K562 treated with DMSO at 1 percent for 24 hours (cell line): ENCODE data around the gene KCNJ12. TPM values are rescaled to one million over a fixed set of nuclear protein-coding genes. Genes with fewer than 3 reads are reported as not detected.

ENCODE experiments used
- total RNA-seq: library from RNA; unstranded; fragments of 300-600 nt; gene quantifications from 2 replicates; pipeline ENCODE4 v1.2.3, GENCODE V29; 2022; ENCODE audit warnings: low read depth; ENCODE audit not compliant: insufficient read depth

The KCNJ12 gene
- total RNA-seq = 0.05 TPM in 1 of 2 replicates, not detected in the other

DNA sequence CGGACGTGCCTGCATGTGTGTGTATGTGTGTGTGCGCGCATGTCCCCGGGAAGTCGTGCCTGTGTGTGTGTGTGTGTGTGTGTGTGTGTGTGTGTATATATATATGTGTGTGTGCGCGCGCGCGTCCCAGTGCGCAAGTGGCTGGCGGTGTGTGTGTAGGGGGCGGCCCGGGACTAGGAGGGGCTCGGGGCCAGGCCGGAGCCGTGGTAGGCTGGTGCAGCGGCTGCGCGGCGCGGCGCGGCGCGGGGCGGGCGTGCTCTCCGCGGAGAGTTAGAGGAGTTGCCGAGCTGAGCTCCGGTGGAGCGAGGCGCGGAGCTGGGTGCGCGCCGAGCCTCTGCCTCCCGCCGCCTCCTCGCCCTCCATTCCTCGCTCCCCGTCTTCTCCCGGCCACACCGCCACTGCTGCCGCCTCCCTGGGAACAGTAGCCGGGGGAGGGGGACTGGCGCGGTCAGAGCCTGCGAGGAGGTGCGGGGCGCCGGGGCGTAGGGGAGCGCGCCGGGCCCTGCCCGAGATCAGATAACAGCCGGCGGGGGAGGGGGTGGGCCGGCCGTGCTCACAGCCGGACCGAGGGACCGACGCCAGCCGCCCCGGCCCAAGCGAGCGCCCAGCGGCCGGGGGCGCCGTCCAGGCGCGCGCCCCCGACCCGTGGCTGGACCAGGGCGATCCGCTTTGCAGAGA is at the start of gene KCNJ12:
KCNJ12 (plus strand) TSS at position 277 of the 678 bp plus-strand sequence. CDS start 38,986 bp downstream, outside the sequence.

Other genes starting within 250 kb of the KCNJ12 start
- 18.1 and 21.1 TPM in 2 replicates for gene DHRS7B, start 249.4 kb upstream of the KCNJ12 start, total RNA-seq
- gene TMEM11, start 162.2 kb upstream of the KCNJ12 start, total RNA-seq = 43.2 and 52.2 TPM in 2 replicates
- gene NATD1, start 122.9 kb upstream of the KCNJ12 start, total RNA-seq = 8.1 and 9.4 TPM in 2 replicates
- 11.9 and 13.5 TPM in 2 replicates for gene MAP2K3, start 91.6 kb upstream of the KCNJ12 start, total RNA-seq